HepG2 (cell line): Measurements from ENCODE around the gene CSTF1. TPM values are rescaled to one million over a fixed set of nuclear protein-coding genes. Genes with fewer than 3 reads are reported as not detected.

Source experiments
- ARID2 ChIP-seq: sonication (generic); formaldehyde crosslinking; IDR thresholded peaks from 2 replicates; pipeline ENCODE4 v1.8.1; 2022; ENCODE audit warnings: mild to moderate bottlenecking, missing genetic modification reagents, borderline replicate concordance
- ATAD3A ChIP-seq: sonication (generic); formaldehyde crosslinking; IDR thresholded peaks from 2 replicates; pipeline ENCODE4 v1.4.0; 2020; ENCODE audit warnings: missing genetic modification reagents
- BRCA1 ChIP-seq: sonication (generic); formaldehyde crosslinking; IDR thresholded peaks from 2 replicates; pipeline ENCODE4 v1.4.0; 2020; ENCODE audit warnings: missing genetic modification reagents
- CSRNP1 ChIP-seq: sonication (generic); formaldehyde crosslinking; IDR thresholded peaks from 2 replicates; pipeline ENCODE4 v1.8.1; 2023; ENCODE audit warnings: mild to moderate bottlenecking, missing genetic modification reagents
- FOXO1 ChIP-seq: sonication (generic); formaldehyde crosslinking; IDR thresholded peaks from 2 replicates; pipeline ENCODE4 v1.4.0; 2020; ENCODE audit warnings: missing genetic modification reagents
- HIVEP1 ChIP-seq: sonication (generic); formaldehyde crosslinking; IDR thresholded peaks from 2 replicates; pipeline ENCODE4 v1.4.0; 2020; ENCODE audit warnings: mild to moderate bottlenecking, missing genetic modification reagents
- MEIS1 ChIP-seq: sonication (generic); formaldehyde crosslinking; IDR thresholded peaks from 2 replicates; pipeline ENCODE4 v1.9.0; 2021; ENCODE audit warnings: mild to moderate bottlenecking, missing genetic modification reagents, moderate library complexity, borderline replicate concordance
- PHF8 ChIP-seq: sonication (generic); formaldehyde crosslinking; IDR thresholded peaks from 2 replicates; pipeline ENCODE4 v1.5.0; 2020; ENCODE audit warnings: missing genetic modification reagents
- RELA ChIP-seq: sonication (generic); formaldehyde crosslinking; IDR thresholded peaks from 2 replicates; pipeline ENCODE4 v1.4.0; 2020; ENCODE audit warnings: missing genetic modification reagents
- SP2 ChIP-seq: sonication (generic); formaldehyde crosslinking; IDR thresholded peaks from 2 replicates; pipeline ENCODE4 v1.5.1; 2020; ENCODE audit warnings: mild to moderate bottlenecking, missing genetic modification reagents
- THYN1 ChIP-seq: sonication (generic); formaldehyde crosslinking; IDR thresholded peaks from 2 replicates; pipeline ENCODE4 v1.8.1; 2023; ENCODE audit warnings: low read depth, mild to moderate bottlenecking, moderate library complexity, missing genetic modification reagents, borderline replicate concordance
- ZBTB4 ChIP-seq: sonication (generic); formaldehyde crosslinking; IDR thresholded peaks from 2 replicates; pipeline ENCODE4 v1.4.0; 2020; ENCODE audit warnings: missing genetic modification reagents, mild to moderate bottlenecking, borderline replicate concordance
- ZMYM4 ChIP-seq: sonication (generic); formaldehyde crosslinking; IDR thresholded peaks from 2 replicates; pipeline ENCODE4 v1.8.1; 2023; ENCODE audit warnings: mild to moderate bottlenecking, missing genetic modification reagents
- ZNF180 ChIP-seq: sonication (generic); formaldehyde crosslinking; IDR thresholded peaks from 2 replicates; pipeline ENCODE4 v1.4.0; 2020; ENCODE audit warnings: low read depth, missing genetic modification reagents, borderline replicate concordance
- ZNF234 ChIP-seq: sonication (generic); formaldehyde crosslinking; conservative IDR thresholded peaks from 2 replicates; pipeline ENCODE4 v1.5.1; 2020; ENCODE audit warnings: mild to moderate bottlenecking, missing genetic modification reagents
- ZNF280B ChIP-seq: sonication (generic); formaldehyde crosslinking; IDR thresholded peaks from 2 replicates; pipeline ENCODE4 v1.5.0; 2020; ENCODE audit warnings: missing genetic modification reagents, mild to moderate bottlenecking, borderline replicate concordance
- ZNF484 ChIP-seq: sonication (generic); formaldehyde crosslinking; IDR thresholded peaks from 2 replicates; pipeline ENCODE4 v1.5.1; 2020; ENCODE audit warnings: mild to moderate bottlenecking, low read depth, missing genetic modification reagents, borderline replicate concordance
- ZNF644 ChIP-seq: IDR thresholded peaks from 2 replicates; pipeline ENCODE4 v1.6.1; 2016; ENCODE audit warnings: low read depth
- ZNF747 ChIP-seq: sonication (generic); formaldehyde crosslinking; IDR thresholded peaks from 2 replicates; pipeline ENCODE4 v1.8.1; 2023; ENCODE audit warnings: missing genetic modification reagents, mild to moderate bottlenecking, borderline replicate concordance
- ZNF841 ChIP-seq: sonication (generic); formaldehyde crosslinking; IDR thresholded peaks from 2 replicates; pipeline ENCODE4 v1.8.1; 2023; ENCODE audit warnings: missing genetic modification reagents, borderline replicate concordance
- polyA plus RNA-seq, 8 experiments: library from polyadenylated mRNA; depleted of rRNA in 3 of 8; stranded (reverse) in 7 of 8; unstranded in 1 of 8; fragments of >200 nt; fragmentation: Illumina TruSeq in 4 of 8; extraction: Trizol in 4 of 8; gene quantifications; 2 replicates each; pipeline versions ENCODE4 v1.2.1 to v1.2.3, GENCODE V29; 2011 to 2016; ENCODE audit warnings: low read depth in 4 of 8, missing spikeins in 1 of 8, mixed read lengths in 1 of 8; ENCODE audit not compliant: insufficient read depth in 1 of 8
- total RNA-seq, 5 experiments: library from RNA; depleted of rRNA; stranded (reverse); fragments of >200 nt; fragmentation: Illumina TruSeq; extraction: Trizol; gene quantifications; 2 replicates each; pipeline ENCODE4 v1.2.3, GENCODE V29; 2016; ENCODE audit warnings: low read depth in 1 of 5
- TF ChIP-seq, protein P1 (sequence below): sonication (generic); formaldehyde crosslinking; IDR thresholded peaks from 2 replicates; pipeline ENCODE4 v1.4.0; 2020; ENCODE audit warnings: missing genetic modification reagents

Gene CSTF1
- total and polyA plus RNA-seq, 2 of the 13 experiments (the other 11 are each of a cell fraction or from before 2014, with no cell fraction given), result 70.9 to 100 TPM

DNA sequence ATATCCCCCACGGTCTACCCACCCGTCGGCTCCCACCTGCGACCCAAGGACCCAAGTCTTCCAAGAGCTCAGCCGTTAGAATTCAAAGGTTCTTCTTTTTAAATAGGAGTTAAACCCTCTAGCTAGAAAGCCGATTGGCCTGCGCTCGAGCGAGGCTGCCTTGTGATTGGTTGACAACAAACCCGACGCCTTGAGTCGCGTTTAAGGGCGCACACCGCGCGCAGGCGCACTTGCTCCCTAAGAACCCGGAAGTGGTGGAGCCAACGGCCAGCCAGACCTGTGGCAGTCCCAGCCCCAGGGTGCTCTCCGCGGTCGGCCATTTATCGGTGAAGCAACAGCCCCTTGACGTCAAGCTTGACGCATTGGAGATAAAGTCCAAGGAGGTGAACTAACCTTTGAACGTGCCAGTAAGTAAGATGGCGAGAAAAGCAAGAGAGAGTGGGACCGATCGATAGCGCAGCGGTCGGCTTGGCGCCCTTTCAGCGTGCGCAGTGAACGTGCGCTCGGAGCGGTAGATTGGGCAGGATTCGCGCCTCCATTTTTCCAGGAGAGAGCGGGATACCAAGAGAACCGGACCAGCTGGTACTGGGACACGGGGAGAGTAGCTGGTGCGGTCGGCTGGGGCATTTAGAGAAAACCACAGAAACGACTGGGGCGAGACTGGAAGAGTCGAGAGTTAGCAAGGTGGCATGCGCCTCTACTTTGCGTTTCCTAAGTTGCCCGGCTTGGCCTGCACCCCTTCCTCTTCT lies at the start of gene CSTF1, which contains the start of gene AURKA (continued):
- TF ChIP-seq PHF8 (peak; percentile 96), ZNF180 (peak; percentile 92; the same call in 1 of the 2 replicates), ZNF280B (CRISPR knock-in tag) (peak; percentile 100), ARID2 (peak; percentile 98), ZMYM4 (CRISPR knock-in tag) (peak; percentile 100), SP2 (CRISPR knock-in tag) (peak; percentile 83), THYN1 (CRISPR knock-in tag) (no peak; the same call in 1 of the 2 replicates), ZBTB4 (CRISPR knock-in tag) (peak; percentile 97; the same call in 1 of the 2 replicates), FOXO1 (peak; percentile 96), ZNF484 (CRISPR knock-in tag) (peak; percentile 32; the same call in 1 of the 2 replicates), BRCA1 (CRISPR knock-in tag) (peak; percentile 98), CSRNP1 (CRISPR knock-in tag) (peak; percentile 98), ATAD3A (CRISPR knock-in tag) (no peak; the same call in 1 of the 2 replicates), ZNF644 (CRISPR knock-in tag) (peak; percentile 99), ZNF841 (CRISPR knock-in tag) (0 out of 2 replicates have a peak, but pooled peaks have one; percentile 81), MEIS1 (CRISPR knock-in tag) (peak; percentile 78), HIVEP1 (CRISPR knock-in tag) (peak; percentile 94; the same call in 1 of the 2 replicates), ZNF747 (peak; percentile 97), ZNF234 (no peak), RELA (CRISPR knock-in tag) (peak; percentile 93)
- TF ChIP-seq, protein P1, sequence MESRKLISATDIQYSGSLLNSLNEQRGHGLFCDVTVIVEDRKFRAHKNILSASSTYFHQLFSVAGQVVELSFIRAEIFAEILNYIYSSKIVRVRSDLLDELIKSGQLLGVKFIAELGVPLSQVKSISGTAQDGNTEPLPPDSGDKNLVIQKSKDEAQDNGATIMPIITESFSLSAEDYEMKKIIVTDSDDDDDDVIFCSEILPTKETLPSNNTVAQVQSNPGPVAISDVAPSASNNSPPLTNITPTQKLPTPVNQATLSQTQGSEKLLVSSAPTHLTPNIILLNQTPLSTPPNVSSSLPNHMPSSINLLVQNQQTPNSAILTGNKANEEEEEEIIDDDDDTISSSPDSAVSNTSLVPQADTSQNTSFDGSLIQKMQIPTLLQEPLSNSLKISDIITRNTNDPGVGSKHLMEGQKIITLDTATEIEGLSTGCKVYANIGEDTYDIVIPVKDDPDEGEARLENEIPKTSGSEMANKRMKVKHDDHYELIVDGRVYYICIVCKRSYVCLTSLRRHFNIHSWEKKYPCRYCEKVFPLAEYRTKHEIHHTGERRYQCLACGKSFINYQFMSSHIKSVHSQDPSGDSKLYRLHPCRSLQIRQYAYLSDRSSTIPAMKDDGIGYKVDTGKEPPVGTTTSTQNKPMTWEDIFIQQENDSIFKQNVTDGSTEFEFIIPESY, result peak; percentile 92
